ENCODE measurements around the gene OXGR1.
"Not testable (repeated sequence)": the region's sequence is repeated elsewhere in the genome, so short reads cannot be mapped to it uniquely, and the experiment has no call there.

The OXGR1 gene

GRCh38 chr13:97004886-97005285, 10.6 kb upstream of the OXGR1 start:
- no peak for DNase-seq

- DNase-seq, result no peak
These were observed 10.0 kb upstream of the OXGR1 start for GRCh38 chr13:97004096-97004876.

DNA sequence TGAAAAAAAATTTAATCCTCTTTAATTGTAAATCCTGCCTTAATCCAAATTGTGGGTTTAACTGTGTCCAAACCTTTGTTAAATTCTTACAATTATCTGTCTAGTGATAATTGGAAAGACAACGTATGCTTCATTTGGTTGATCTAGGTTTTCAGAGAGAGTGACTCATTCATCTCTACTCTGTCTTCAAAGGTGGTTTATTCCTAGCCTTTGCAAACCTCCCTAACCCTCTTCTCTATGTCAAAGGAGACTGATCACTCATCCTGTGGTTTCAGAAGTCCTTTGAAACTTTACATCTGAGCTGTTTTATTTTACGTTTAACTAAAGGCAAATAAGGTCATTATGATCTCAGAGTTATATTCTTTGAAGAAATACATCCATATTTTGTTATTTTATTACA, 8.8 kb upstream of the OXGR1 start:
- DNase-seq, result peak in 1 of 2 experiments; percentile 14

- DNase-seq, result no peak
These were observed 8.3 kb upstream of the OXGR1 start for GRCh38 chr13:97002581-97002980.

- peak; percentile 56 to 58 for DNase-seq
These were observed 7.4 kb upstream of the OXGR1 start for GRCh38 chr13:97001636-97002035.

DNA sequence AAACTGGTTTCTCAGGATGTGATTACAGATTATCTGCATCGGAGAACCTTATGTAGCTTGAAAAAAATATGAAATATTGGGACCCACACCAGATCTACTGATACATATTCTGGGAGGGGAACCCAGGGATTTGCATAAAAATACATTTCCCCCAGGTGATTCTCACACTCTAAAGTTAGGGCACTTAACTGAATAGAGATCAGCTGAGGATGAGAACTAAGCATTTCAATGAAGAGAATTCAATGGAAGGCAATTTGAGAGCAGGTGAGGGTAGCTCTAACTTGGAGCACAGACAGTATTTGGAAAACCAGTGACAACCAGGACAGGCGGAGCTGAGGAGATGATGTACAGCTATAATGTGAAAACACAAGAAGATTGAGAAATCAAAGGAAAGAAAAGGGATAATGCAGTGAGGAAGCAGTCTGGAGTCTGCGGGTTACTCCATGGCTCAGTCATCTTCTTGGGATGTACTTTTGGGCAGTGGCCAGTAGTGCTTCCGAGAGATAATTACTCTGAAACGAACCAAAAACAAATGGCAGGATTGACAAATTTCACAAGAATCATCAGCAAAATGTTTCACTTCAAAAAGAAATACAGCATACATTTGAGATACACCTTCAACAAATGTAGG, 6.1 kb upstream of the OXGR1 start:
- DNase-seq, result no peak

DNA sequence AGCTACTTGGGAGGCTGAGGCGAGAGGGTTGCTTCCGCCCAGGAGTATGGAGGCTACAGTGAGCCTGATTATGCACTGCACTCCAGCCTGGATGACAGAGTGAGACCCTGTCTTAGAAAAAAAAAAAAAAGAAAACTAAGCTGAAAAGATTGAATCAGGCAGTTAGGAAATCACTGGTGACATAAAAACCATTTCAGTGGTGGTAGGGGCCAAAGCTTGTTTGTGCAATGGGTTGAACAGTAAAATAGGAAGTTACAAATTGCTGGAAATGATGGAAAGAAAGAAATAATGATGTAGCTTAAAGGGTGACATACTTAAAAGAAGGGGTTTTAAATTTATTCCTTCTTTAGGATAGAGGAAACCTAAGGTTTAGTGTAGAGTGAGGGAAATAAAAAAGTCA, 4.8 kb upstream of the OXGR1 start:
- DNase-seq, result no peak

DNA sequence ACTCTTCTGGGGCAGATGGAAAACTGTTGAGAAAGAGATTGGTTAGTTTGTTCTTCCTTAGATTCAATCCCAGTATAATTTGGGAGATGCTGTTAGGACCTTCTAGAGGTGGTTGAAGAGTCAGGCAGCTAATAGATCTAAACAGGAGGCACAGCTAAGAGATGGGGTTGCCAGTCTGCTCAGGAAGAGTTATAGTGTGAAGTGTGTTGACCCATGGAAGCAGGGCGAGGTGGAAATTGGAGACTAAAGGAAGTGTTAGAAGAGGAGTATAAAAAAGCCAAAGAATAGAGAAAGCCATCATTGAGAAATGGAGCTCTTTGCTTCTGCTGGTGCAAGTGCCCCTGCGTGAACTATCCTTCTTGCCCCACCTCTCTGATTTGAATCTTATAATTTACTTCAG, 3.8 kb upstream of the OXGR1 start:
- no peak for DNase-seq

GRCh38 chr13:96996886-96997285, 2.6 kb upstream of the OXGR1 start:
- no peak for DNase-seq

- no peak for DNase-seq
These were observed 1.8 kb upstream of the OXGR1 start for GRCh38 chr13:96996107-96996506.

DNA sequence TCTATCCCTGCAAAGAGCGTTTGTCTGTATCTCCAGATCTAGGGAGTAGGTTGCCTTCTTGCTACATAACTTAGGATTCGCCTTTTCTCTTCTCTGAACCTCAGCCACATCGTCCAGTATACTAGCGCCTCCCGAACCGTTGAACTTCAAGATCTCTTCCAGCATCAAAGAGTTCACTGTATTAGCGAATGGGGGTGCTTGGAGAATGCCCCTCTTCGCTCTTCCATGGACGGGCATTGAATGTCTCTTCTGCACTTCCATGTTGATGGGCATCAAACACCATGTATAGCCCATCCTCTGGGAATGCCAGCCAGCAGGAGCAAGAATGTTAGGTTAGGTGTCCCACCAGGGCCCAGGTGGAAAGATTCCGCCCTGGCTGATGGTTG, 575 bp upstream of the OXGR1 start:
- no peak for DNase-seq

- no peak for DNase-seq
These were observed 651 bp downstream of the OXGR1 start for GRCh38 chr13:96993634-96994016.

GRCh38 chr13:96992633-96993032, 1.6 kb downstream of the OXGR1 start:
- no peak for DNase-seq

DNA sequence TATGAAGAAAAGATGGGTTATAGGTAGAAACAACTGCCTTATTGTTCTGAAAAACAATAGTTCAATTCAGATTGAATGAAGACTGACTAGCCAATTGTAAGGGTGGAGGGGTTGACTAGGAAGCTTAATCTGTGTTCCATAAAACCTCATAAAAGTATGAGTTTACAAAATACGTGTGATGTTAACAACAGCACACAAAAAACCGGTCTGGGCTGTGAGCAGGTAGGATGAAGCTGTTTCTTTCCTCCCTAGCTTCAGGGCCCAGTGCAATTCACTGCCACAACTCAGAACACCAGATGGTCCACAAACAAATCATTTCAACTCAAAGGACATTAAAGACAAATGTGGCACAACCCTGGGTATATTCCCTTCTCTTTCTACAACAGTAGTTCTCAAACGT, 3.2 kb downstream of the OXGR1 start:
- DNase-seq, result no peak

GRCh38 chr13:96988441-96988840, 5.8 kb downstream of the OXGR1 start:
- DNase-seq, result no peak

DNA sequence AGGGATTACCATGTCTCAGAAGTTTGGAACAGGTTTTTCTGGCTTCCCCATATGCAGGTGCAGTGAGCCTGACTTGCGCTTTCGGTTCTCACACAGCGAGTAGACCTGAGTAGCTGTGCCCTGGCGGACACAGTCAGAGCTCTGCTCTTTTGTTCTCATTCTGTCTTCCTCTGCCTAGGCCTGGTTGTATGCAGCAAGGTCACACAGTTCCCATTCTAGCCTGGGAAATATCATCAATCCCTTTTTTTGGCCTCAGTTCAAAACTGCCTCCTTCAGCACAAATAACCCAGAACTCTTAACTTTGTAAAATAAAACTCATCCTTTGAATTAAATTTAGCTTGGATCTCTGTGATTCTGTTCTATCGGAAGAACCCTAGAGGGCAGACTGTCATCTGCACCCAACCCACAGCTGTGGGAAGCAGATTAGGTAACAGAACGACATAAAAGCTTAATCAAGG, 10.2 kb downstream of the OXGR1 start:
- peak; percentile 26 to 31 for DNase-seq

GRCh38 chr13:96982672-96983071, 11.6 kb downstream of the OXGR1 start:
- peak; percentile 95 to 97 for DNase-seq

DNA sequence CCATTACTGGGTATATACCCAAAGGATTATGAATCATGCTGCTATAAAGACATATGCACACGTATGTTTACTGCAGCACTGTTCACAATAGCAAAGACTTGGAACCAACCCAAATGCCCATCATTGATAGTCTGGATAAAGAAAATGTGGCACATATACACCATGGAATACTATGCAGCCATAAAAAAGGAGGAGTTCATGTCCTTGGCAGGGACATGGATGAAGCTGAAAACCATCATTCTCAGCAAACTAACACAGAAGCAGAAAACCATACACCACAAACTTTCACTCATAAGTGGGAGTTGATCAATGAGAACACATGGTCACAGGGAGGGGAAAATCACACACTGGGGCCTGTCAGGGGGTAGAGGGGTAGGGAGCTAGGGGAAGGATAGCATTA, 14.4 kb downstream of the OXGR1 start:
- DNase-seq, result not testable (repeated sequence)

- DNase-seq, result no peak
These were observed 26.2 kb downstream of the OXGR1 start for GRCh38 chr13:96968027-96968426.

GRCh38 chr13:96967248-96967745, 27.0 kb downstream of the OXGR1 start:
- no peak for DNase-seq

GRCh38 chr13:96966415-96967102, 27.7 kb downstream of the OXGR1 start:
- DNase-seq, result no peak

DNA sequence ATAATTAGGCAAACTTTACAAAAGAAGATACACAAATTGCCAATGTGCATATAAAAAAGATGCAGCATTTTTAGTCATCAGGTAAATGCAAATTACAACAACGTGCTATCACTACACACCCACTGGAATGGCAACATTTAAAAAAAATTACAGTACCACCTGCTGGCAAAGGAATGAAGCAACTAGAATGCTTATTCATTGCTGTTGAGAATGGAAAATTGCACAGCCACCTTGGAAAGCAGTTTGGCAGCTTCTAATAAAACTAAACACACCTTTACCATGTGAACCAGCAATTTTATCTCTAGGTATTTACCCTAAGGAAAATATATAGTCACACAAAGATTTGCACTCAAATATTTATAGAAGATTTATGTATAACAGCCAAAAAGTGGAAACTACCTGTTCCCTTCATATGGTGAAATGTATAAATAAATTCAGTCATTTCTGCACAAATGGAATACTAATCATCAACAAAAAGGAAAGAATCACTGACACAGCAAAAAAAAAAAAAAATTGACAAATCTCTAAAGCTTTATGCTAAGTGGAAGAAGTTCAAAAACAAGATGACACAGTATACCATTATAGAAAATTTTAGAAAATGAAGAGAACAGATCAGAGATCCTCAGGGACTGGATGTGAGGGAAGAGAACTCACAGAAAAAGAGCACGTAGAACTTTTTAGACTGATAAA, 30.3 kb downstream of the OXGR1 start:
- DNase-seq, result peak in 1 of 2 experiments; percentile 4

GRCh38 chr13:96960379-96960778, 33.9 kb downstream of the OXGR1 start:
- no peak for DNase-seq

Data from Kasumi-1 (cell line).